GM21390 (cell line): ENCODE results near the gene DPH3.
"Not testable (repeated sequence)": the region's sequence is repeated elsewhere in the genome, so short reads cannot be mapped to it uniquely, and the experiment has no call there.

Source experiments
- ATAC-seq: cut with Tn5 transposase; IDR thresholded peaks from one replicate; pipeline ENCODE4 v1.9.1; 2021; ENCODE audit not compliant: unreplicated experiment

Gene DPH3

GRCh38 chr3:16264708-16265454, at the start of gene DPH3, which contains the start of gene OXNAD1:
TSS of gene DPH3 (minus strand) at chr3:16264943. CDS start at chr3:16264876, 67 bp downstream.
TSS of gene OXNAD1 (plus strand) at chr3:16265212. CDS start at chr3:16270953, 5,741 bp downstream.
- ATAC-seq = peak; percentile 99

- ATAC-seq = no peak
Measured at GRCh38 chr3:16313886-16314645, 49.3 kb upstream of the DPH3 start.

GRCh38 chr3:16311960-16312451, 47.3 kb upstream of the DPH3 start:
- peak; percentile 67 for ATAC-seq

GRCh38 chr3:16310486-16310885, 45.7 kb upstream of the DPH3 start:
- not testable (repeated sequence) for ATAC-seq

- peak; percentile 79 for ATAC-seq
Measured at GRCh38 chr3:16309558-16309957, 44.8 kb upstream of the DPH3 start.

- ATAC-seq = no peak
Measured at GRCh38 chr3:16308727-16309126, 44.0 kb upstream of the DPH3 start.

- no peak for ATAC-seq
Measured at GRCh38 chr3:16307832-16308531, 43.2 kb upstream of the DPH3 start.

- no peak for ATAC-seq
Measured at GRCh38 chr3:16305111-16305541, 40.4 kb upstream of the DPH3 start.

GRCh38 chr3:16304061-16305010, 39.6 kb upstream of the DPH3 start:
- ATAC-seq = no peak

- ATAC-seq = no peak
Measured at GRCh38 chr3:16303037-16303575, 38.4 kb upstream of the DPH3 start.

GRCh38 chr3:16302082-16302631, 37.4 kb upstream of the DPH3 start:
- ATAC-seq = no peak

GRCh38 chr3:16301507-16301906, 36.8 kb upstream of the DPH3 start:
- ATAC-seq = no peak

- ATAC-seq = peak; percentile 72
Measured at GRCh38 chr3:16300881-16301359, 36.2 kb upstream of the DPH3 start.

- peak; percentile 31 for ATAC-seq
Measured at GRCh38 chr3:16300307-16300706, 35.6 kb upstream of the DPH3 start.

GRCh38 chr3:16299746-16300145, 35.0 kb upstream of the DPH3 start:
- ATAC-seq = no peak

- ATAC-seq = no peak
Measured at GRCh38 chr3:16298891-16299290, 34.1 kb upstream of the DPH3 start.

- ATAC-seq = no peak
Measured at GRCh38 chr3:16297997-16298885, 33.5 kb upstream of the DPH3 start.

GRCh38 chr3:16295298-16295890, 30.7 kb upstream of the DPH3 start:
- ATAC-seq = no peak
